Prostate gland (tissue), 2 donors: Measurements from ENCODE around the gene S100A16. TPM values are rescaled to one million over a fixed set of nuclear protein-coding genes. Genes with fewer than 3 reads are reported as not detected.

Source experiments
- DNase-seq: peaks from one replicate; pipeline ENCODE4 v3.0.0-alpha.2; 2019; ENCODE audit warnings: low spot score
- H3K27ac ChIP-seq, 2 donors: fragments of 200-600 bp; sonication (generic); 2 replicates each; pipeline ENCODE4 v1.5.1; 2017 to 2019
- H3K27me3 ChIP-seq: fragments of 200-600 bp; sonication (generic); replicated peaks from 2 replicates; pipeline ENCODE4 v1.5.1; 2019; ENCODE audit not compliant: insufficient read depth
- H3K36me3 ChIP-seq, 2 donors: fragments of 200-600 bp; sonication (generic); 1 replicate in 1 of 2; 2 replicates in 1 of 2; pipeline versions ENCODE4 v1.5.1 to v1.8.1; 2017 to 2019
- H3K4me1 ChIP-seq: fragments of 200-600 bp; sonication (generic); replicated peaks from 2 replicates; pipeline ENCODE4 v1.5.1; 2019
- H3K4me3 ChIP-seq, 2 donors: fragments of 200-600 bp; sonication (generic); 2 replicates each; pipeline ENCODE4 v1.5.1; 2017 to 2019
- H3K9me3 ChIP-seq: fragments of 200-600 bp; sonication (generic); 2 replicates; pipeline ENCODE4 v1.5.1; 2017
- POLR2A ChIP-seq: fragments of 450-650 bp; IDR thresholded peaks from one replicate; pipeline ENCODE4 v1.6.1; 2016; ENCODE audit warnings: antibody characterized with exemption, mild to moderate bottlenecking
- POLR2AphosphoS5 ChIP-seq: sonication (generic); formaldehyde crosslinking; IDR thresholded peaks from one replicate; pipeline ENCODE4 v1.6.1; 2017; ENCODE audit warnings: antibody characterized with exemption
- WGBS: methylation state at CpG from one replicate; pipeline ENCODE4 v1.1.5; 2018; 5-methylcytosine and 5-hydroxymethylcytosine counted together
- intact Hi-C: fragments of 100-400 bp; cut with DNase I; formaldehyde crosslinking; loops from one replicate; pipeline ENCODE4 v1.14.2; 2022
- total RNA-seq, 2 donors: library from RNA; depleted of rRNA; stranded (reverse); fragments of >200 nt; gene quantifications; one replicate each; pipeline ENCODE4 v1.1.0, GENCODE V29; 2016
- TF ChIP-seq, protein P1 (sequence below), 4 experiments: fragments of 200-600 bp in 2 of 4; fragments of 450-650 bp in 2 of 4; sonication (generic) in 2 of 4; IDR thresholded peaks; 1 replicate in 3 of 4; 2 replicates in 1 of 4; pipeline ENCODE4 v1.5.1; 2016 to 2019; ENCODE audit warnings: antibody characterized with exemption in 4 of 4, mild to moderate bottlenecking in 2 of 4, moderate library complexity in 2 of 4

S100A16 gene
- total RNA-seq, 2 donors from 2014 or later: 78.4 to 165 TPM

DNA sequence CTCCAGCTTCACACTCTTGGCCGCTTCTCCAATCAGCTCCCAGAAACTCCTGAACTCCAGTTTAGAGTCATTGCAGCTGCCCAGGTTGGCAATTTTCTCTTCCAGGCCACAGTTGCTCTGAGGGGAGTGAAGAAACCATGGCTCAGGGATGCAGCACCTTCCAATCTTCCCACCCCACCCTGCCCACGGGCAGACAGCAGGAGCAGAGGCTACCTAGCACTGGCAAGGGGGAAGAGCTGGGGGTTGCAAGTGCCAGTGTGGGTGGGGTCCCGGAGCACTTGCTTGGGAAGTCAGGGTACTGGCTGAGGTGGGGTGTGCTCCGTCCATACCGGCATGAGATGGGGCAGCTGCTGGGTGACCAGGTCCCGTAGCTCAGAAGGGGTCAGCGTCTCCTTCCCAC lies 2.0 kb upstream of the S100A16 start:
- TF ChIP-seq, protein P1, sequence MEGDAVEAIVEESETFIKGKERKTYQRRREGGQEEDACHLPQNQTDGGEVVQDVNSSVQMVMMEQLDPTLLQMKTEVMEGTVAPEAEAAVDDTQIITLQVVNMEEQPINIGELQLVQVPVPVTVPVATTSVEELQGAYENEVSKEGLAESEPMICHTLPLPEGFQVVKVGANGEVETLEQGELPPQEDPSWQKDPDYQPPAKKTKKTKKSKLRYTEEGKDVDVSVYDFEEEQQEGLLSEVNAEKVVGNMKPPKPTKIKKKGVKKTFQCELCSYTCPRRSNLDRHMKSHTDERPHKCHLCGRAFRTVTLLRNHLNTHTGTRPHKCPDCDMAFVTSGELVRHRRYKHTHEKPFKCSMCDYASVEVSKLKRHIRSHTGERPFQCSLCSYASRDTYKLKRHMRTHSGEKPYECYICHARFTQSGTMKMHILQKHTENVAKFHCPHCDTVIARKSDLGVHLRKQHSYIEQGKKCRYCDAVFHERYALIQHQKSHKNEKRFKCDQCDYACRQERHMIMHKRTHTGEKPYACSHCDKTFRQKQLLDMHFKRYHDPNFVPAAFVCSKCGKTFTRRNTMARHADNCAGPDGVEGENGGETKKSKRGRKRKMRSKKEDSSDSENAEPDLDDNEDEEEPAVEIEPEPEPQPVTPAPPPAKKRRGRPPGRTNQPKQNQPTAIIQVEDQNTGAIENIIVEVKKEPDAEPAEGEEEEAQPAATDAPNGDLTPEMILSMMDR (IDR thresholded peaks at IDR 0.05): no peak
- no peak for TF ChIP-seq POLR2A
- no peak for TF ChIP-seq POLR2AphosphoS5
- H3K4me1 ChIP-seq: no peaks in the 10 kb centered on the region
- H3K27ac ChIP-seq: no peak overlapping the region
- H3K9me3 ChIP-seq: no peaks in the 10 kb centered on the region
- no peaks in the 10 kb centered on the region for H3K27me3 ChIP-seq
- no peak overlapping the region for H3K4me3 ChIP-seq
- intact Hi-C loops: no loop called here
- DNase-seq: no peak
- WGBS: 81% methylated on average over 7 of the region's 7 CpGs
- H3K36me3 ChIP-seq: no peaks in the 10 kb centered on the region

DNA sequence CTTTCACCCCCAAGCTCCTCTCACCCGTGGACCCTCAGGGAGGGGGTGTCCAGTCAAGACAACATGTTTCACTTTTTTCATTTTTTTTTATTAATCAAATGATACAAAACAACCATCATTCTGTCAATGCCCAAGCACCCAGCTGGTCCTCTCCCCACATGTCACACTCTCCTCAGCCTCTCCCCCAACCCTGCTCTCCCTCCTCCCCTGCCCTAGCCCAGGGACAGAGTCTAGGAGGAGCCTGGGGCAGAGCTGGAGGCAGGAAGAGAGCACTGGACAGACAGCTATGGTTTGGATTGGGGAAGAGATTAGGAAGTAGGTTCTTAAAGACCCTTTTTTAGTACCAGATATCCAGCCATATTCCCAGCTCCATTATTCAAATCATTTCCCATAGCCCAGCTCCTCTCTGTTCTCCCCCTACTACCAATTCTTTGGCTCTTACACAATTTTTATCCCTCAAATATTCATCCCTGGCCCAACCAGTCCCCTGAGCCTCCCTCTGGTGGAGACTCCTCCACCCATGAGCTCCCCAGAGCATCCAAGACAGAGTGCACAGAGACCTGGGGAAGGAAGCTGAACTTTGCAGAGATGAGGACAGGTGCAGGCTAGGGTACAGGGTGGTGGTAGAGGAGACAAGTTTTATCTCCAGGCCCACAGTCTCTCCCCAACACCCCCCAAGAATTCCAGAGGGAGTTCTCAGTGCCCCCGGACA lies 1.4 kb upstream of the S100A16 start:
- no peaks in the 10 kb centered on the region for H3K4me1 ChIP-seq
- WGBS: 72% methylated on average over 2 of the region's 2 CpGs
- H3K27ac ChIP-seq: no peak overlapping the region
- DNase-seq: no peak
- TF ChIP-seq, protein P1 (IDR thresholded peaks at IDR 0.05): no peak
- TF ChIP-seq POLR2A (no peak), POLR2AphosphoS5 (no peak)
- intact Hi-C loops: no loop called here
- no peaks in the 10 kb centered on the region for H3K27me3 ChIP-seq
- H3K9me3 ChIP-seq: no peaks in the 10 kb centered on the region
- H3K4me3 ChIP-seq: no peak overlapping the region
- H3K36me3 ChIP-seq: no peaks in the 10 kb centered on the region

DNA sequence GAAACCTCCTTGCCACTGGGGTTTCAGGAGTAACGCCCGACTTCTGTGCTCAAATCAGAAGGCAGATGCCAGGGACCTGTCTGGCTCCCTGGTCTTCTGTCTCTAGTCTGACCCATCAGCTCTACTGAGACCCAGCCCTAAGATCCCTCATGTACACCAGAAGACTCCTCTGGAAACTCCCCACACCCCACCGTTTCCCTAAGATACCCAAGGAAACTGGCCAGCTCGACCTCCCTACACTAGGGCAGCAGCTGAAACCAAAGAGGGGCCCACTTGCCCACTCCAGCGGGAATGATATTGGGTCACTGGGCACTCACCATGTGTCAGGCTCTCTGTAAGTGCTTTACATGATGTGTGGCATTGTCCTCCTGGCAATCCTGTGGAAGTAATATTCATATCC lies 469 bp upstream of the S100A16 start:
- intact Hi-C loops: loop anchor here (2.0 kb wide), 1 partner anchor 19 kb away; no protein-coding TSS in a partner anchor
- H3K36me3 ChIP-seq: no peaks in the 10 kb centered on the region
- peak overlapping the region; percentile 80 to 91 for H3K27ac ChIP-seq
- H3K4me1 ChIP-seq: peaks cover 1% of the 10 kb centered on the region
- H3K27me3 ChIP-seq: no peaks in the 10 kb centered on the region
- TF ChIP-seq POLR2AphosphoS5 (no peak), POLR2A (no peak)
- TF ChIP-seq, protein P1 (IDR thresholded peaks at IDR 0.05): no peak
- no peak for DNase-seq
- WGBS: 66% methylated on average over 5 of the region's 5 CpGs
- H3K9me3 ChIP-seq: no peaks in the 10 kb centered on the region
- peak overlapping the region in 1 of 2 donors; percentile 46 for H3K4me3 ChIP-seq

DNA sequence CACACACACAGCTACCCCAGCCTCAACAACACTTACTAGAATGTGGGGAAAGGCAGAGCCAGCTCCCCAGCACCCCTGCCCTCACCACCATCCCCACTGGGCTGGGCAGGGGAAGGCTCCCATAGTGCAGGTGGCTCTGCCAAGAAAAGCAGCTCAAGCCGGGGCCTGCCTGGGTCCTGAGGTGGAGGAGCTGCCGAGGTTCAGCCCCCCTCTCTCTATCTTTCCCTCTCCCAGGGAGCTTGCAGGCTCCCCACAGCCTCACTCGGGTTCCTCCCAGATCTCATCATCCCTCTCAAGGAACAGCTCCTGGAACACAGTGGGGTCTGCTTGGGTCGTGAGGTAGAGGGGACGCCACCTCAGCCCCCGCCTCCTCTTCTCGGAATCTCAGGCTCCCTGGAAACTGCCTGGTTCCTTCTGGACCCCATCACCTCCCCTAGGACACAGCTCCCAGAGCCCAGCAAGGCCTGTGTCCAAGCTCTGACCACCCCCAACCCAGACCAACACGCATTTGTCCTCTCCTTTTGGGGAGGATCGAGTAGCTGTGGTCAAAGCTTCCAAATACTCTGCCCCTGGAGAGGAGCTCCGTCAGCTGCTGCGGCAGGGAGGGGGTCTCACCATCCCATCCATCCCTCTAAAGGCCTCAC lies 704 bp downstream of the S100A16 start:
- H3K4me1 ChIP-seq: peaks cover 4% of the 10 kb centered on the region
- peaks cover 0 to 7% of the 10 kb centered on the region in 2 donors for H3K36me3 ChIP-seq
- no peaks in the 10 kb centered on the region for H3K9me3 ChIP-seq
- 20% methylated on average over 11 of the region's 11 CpGs for WGBS
- intact Hi-C loops: loop anchor here (2.0 kb wide), 1 partner anchor 21 kb away; no protein-coding TSS in a partner anchor
- peak overlapping the region; percentile 80 to 91 for H3K27ac ChIP-seq
- peak; percentile 69 for DNase-seq
- H3K27me3 ChIP-seq: no peaks in the 10 kb centered on the region
- H3K4me3 ChIP-seq: peak overlapping the region; percentile 46 to 51
- TF ChIP-seq, protein P1 (IDR thresholded peaks at IDR 0.05): no peak
- peak; percentile 22 for TF ChIP-seq POLR2AphosphoS5
